ENCODE measurements around the gene SNX14.
"Not testable (repeated sequence)": the region's sequence is repeated elsewhere in the genome, so short reads cannot be mapped to it uniquely, and the experiment has no call there.

SNX14 gene

DNA sequence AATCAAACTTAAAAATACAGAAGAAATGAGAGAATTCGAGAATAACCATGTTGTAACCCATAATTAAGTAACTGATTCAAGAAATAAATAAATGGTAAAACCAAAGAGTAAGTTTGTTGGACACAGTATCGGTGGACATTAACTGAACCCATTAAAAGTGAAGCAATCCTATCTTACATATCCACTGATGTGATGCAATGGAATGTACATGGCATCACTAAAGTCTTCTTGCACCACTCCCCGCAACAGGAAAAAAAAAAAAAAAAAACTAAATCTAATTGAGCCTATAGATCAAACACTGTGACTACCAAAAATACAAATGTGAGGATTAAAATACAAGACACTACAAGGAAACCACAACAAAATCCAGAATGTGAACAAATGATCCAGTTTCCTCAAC is 7.9 kb downstream of the SNX14 start:
- no peak for DNase-seq

DNA sequence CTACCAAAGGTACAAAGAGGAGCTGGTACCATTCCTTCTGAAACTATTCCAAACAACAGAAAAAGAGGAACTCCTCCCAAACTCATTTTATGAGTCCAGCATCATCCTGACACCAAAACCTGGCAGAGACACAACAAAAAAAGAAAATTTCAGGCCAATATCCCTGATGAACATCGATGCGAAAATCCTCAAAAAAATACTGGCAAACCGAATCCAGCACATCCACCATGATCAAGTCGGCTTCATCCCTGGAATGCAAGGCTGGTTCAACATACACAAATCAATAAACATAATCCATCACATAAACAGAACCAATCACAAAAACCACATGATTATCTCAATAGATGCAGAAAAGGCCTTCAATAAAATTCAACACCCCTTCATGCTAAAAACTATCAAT is 10.8 kb downstream of the SNX14 start:
- not testable (repeated sequence) for DNase-seq

DNA sequence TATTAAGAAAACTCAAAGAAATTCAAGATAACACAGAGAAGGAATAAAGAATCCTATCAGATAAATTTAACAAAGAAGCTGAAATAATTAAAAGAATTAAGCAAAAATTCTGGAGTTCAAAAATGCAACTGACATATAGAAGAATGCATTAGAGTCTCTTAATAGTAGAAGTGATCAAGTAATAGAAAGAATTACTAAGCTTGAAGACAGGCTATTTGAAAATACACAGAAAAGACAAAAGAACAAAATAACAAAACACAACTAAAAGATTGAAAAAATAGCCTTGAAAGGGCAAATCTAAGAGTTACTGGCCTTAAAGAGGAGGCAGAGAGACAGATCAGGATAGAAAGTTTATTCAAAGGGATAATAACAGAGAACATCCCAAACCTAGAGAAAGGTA is 12.1 kb downstream of the SNX14 start:
- DNase-seq: no peak

- DNase-seq: no peak
Measured at GRCh38 chr6:85580878-85581267, 12.8 kb downstream of the SNX14 start.

DNA sequence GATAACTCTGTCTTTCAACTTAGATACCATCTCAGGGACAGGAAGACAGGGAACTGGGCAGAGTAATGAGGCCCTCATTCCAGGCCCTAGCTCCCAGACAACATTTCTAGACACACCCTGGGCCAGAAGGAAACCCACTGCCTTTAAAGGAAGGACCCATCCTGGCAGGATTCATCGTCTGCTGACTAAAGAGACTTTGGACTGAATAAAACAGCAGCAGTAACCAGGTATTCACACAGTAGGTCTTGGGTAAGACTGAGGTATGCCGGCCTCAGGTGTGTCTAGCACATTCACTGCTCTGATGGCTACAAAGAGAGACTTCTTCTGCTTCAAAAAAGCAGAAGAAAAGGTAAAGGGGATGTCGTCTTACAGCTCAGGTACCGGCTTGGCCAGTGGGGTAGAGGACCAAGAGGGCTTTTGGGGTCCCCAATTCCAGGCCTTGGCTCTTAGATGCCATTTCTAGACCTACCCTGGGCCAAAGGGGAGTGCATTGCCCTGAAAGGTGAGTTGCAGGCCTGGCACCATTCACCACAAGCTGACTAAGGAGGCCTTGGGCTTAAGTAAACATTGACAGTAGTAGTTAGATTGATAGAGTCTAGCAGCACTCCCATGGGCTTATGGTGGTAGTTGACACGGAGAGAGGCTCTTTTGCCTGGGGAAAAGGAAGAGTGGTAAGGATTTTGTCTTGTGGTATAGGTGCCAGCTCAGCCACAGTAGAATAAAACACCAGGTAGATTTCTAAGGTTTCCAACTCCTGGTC is 13.4 kb downstream of the SNX14 start:
- no peak for DNase-seq

GRCh38 chr6:85579581-85579980 is 14.1 kb downstream of the SNX14 start:
- DNase-seq: no peak

DNA sequence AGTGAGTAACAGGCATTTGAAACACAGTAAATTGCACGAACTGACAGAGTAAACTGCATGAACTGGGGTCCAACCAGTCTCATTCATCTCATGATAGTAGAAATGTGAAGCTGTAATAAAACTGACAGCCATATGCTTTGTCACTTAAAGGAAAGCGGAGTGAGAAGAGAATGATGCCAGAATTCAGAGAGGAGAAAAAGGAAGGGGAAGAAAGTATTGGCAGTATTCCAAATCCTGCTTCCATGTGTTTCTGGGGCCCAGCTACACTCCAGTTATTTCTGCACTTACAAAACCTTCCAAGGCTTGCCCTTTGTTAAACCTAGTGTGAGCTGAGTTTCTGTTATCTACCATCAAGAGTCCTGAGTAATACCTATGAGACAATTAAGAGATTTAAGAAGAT is 17.2 kb downstream of the SNX14 start:
- DNase-seq: no peak

GRCh38 chr6:85574932-85575598 is 18.6 kb downstream of the SNX14 start:
- no peak for DNase-seq

DNA sequence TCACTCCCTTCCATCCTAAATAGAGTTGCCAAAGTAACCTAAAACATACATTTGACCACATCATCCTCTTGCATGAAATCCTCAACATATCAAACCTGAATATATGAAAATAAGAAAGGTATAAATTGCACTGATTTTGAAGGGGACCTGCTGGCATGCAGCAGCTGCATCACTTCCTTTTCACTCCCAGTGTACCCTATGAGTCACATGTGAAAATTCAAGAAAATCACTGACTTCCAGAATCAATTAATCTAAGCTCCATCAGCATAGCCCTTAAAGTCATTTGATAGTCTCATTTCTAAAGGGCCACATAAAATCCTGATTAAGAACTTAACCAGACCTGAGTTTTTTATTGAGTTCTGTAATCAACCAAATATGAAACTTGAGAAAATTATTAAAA is 24.3 kb downstream of the SNX14 start:
- DNase-seq: no peak

- DNase-seq: no peak
Measured at GRCh38 chr6:85568411-85568810, 25.2 kb downstream of the SNX14 start.

GRCh38 chr6:85565736-85566135 is 27.9 kb downstream of the SNX14 start:
- DNase-seq: no peak

DNA sequence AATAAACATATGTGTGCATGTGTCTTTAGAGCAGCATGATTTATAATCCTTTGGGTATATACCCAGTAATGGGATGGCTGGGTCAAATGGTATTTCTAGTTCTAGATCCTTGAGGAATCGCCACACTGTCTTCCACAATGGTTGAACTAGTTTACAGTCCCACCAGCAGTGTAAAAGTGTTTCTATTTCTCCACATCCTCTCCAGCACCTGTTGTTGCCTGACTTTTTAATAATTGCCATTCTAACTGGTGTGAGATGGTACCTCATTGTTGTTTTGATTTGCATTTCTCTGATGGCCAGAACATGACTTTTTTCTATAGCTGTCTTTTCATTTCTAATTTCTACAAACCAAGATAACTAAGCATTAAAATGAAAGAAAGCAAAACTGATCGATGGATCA is 29.4 kb downstream of the SNX14 start:
- not testable (repeated sequence) for DNase-seq

DNA sequence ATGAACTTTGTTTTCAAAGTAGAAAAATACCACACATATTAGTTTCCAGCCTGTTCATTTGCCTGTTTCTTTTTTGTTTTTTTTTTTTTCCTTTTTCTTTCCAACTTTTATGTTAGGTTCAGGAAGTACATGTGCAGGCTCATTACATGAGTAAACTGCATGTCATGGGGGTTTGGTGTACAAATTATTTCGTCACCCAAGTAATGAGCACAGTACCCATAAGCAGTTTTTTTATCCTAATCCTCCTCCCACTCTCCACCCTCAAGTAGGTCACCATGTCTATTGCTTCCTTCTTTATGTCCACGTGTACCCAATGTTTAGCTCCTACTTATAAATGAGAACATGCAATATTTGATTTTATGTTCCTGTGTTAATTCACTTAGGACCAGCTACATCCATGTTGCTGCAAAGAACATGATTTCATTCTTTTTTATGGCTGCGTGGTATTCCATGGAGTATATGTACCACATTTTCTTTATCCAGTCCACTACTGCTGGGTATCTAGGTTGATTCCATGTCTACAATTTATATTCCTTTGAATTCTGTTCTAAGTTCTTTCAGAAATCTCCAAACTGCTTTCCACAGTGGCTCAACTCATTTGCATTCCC is 31.8 kb downstream of the SNX14 start:
- no peak for DNase-seq

DNA sequence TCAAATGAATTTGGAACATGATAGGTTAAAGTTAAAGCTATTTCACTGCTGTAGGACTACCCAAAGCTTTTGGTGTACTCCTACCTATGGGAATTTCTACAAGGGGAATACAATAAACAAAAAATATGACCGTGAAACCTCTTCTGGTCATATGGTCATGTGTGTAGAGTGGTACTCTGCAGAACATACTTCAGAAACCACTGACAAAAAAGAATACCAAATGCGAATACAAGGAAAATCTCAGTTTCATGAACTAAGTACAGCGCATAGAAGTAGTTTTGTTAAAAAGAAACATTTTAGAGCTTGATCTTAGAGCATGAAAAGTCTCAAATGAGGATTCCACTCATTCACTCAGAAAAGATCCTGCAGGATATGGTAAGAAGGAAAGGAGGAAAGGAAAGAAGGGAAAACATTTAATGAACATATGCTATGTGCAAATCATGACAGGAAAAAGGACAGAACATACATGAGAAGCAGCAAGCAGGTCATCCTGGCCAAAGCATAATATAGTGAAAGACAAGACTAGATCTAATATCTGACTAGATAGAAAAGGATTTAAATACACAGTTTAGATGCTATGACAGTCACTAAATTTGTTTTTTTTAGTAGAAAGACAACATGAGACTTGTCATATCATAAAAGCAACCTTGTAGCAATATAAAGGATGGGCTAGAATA is 36.5 kb downstream of the SNX14 start:
- no peak for DNase-seq

DNA sequence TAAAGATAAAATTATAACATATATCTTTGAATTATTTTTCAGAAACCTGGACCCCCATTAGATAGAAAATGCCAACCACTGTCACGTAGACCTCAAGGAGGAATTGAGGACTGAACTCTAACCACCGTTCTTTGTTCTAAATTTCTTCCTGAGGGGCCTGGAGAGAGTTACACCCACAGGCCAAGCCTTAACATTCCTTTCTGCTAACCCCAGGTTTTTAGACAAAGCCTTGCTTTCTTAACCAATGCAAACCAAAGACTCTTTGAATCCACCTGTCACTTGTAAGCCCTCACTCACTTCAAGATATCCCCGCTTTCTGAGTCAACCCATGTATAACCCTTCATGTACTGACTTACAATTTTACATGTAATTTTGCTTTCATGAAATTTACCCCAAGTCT is 41.0 kb downstream of the SNX14 start:
- DNase-seq: no peak

GRCh38 chr6:85551264-85551663 is 42.4 kb downstream of the SNX14 start:
- DNase-seq: no peak

DNA sequence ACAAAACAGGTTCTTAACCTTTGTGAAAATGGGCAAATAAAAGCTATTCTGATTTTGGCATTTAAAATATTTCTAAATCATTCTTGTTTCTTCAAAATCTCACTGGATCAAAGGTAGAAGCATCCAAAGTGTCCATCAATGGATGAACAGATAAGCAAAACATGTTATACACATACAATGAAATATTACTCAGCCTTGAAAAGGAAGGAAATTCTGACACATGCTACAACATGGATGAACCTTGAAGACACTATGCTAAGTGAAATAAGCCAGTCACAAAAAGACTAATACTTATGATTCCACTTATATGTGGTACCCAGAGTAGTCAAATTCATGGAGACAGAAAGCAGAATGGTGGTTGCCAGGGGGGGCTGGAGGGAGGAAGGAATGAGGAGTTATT is 45.9 kb downstream of the SNX14 start:
- DNase-seq: no peak

GRCh38 chr6:85544776-85545175 is 48.9 kb downstream of the SNX14 start:
- no peak for DNase-seq

- no peak for DNase-seq
Measured at GRCh38 chr6:85537055-85537494, 56.6 kb downstream of the SNX14 start.

DNA sequence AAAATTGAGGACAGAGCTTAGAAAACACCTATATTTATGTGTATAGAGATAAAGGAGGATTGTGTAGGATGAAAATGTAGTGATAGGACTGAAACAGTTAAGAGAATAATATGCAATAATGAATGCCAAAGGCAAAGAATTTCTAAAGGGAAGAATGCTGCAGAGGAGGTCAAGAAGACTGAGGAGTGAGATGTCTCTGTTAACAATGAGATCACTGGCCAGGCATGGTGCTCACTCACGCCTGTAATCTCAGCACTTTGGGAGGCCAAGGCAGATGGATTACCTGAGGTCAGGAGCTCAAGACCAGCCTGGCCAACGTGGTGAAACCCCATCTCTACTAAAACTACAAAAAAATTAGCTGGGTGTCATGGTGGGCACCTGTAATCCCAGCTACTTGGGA is 69.4 kb downstream of the SNX14 start:
- DNase-seq: not testable (repeated sequence)

GRCh38 chr6:85516168-85516567 is 77.5 kb downstream of the SNX14 start:
- DNase-seq: no peak

- no peak for DNase-seq
Measured at GRCh38 chr6:85506441-85507093, 87.1 kb downstream of the SNX14 start.

- no peak for DNase-seq
Measured at GRCh38 chr6:85498596-85499258, 94.9 kb downstream of the SNX14 start.

All from activated CD4-positive, alpha-beta T cell treated with anti-CD3 and anti-CD28 coated beads for 1 hour (primary cell).